Upper lobe of right lung (tissue), 1 donor: ENCODE data around the gene KCNJ6. TPM values are rescaled to one million over a fixed set of nuclear protein-coding genes. Genes with fewer than 3 reads are reported as not detected.

Experiments used
- ATAC-seq: fragments of 200-7000 bp; cut with Tn5 transposase; one replicate; pipeline ENCODE4 v1.9.1; 2020; ENCODE audit warnings: mild to moderate bottlenecking, moderate library complexity
- DNase-seq: peaks from one replicate; pipeline ENCODE4 v3.0.0-alpha.2; 2020
- H3K27ac ChIP-seq: fragments of 200-600 bp; one replicate; pipeline ENCODE4 v1.8.0; 2022
- H3K27me3 ChIP-seq: fragments of 200-600 bp; one replicate; pipeline ENCODE4 v1.8.0; 2022; ENCODE audit warnings: mild to moderate bottlenecking
- H3K36me3 ChIP-seq: fragments of 200-600 bp; one replicate; pipeline ENCODE4 v1.8.0; 2022
- H3K4me1 ChIP-seq: fragments of 200-600 bp; one replicate; pipeline ENCODE4 v1.8.0; 2022
- H3K4me3 ChIP-seq: fragments of 200-600 bp; one replicate; pipeline ENCODE4 v1.8.0; 2022; ENCODE audit warnings: mild to moderate bottlenecking
- H3K9me3 ChIP-seq: fragments of 200-600 bp; one replicate; pipeline ENCODE4 v1.8.0; 2022
- CTCF ChIP-seq: fragments of 200-600 bp; IDR thresholded peaks from one replicate; pipeline ENCODE4 v1.8.0; 2022; ENCODE audit warnings: antibody characterized with exemption
- intact Hi-C: fragments of 100-400 bp; cut with DNase I; formaldehyde crosslinking; loops from one replicate; pipeline ENCODE4 v1.11.0; 2022
- total RNA-seq: library from RNA; stranded (reverse); fragmentation: NEBNext Ultra II Directional; extraction: Animal tissue kit (Norgen Biotek cat#: 25700); gene quantifications from one replicate; pipeline ENCODE4 v1.2.1, GENCODE V29; 2021
- donor health status: DM: no; HTN: yes; CAD: no; lungs with severe emphysema.

Gene KCNJ6
- total RNA-seq, 1 donor from 2014 or later = 0.06 TPM

GRCh38 chr21:37888659-37889058, 27.6 kb downstream of the KCNJ6 start:
- Histone ChIP-seq H3K36me3 (no peaks in the 10 kb centered on the region), H3K4me1 (no peaks in the 10 kb centered on the region), H3K27ac (no peak overlapping the region), H3K9me3 (no peaks in the 10 kb centered on the region), H3K27me3 (no peaks in the 10 kb centered on the region), H3K4me3 (no peak overlapping the region)
- ATAC-seq (no peak), DNase-seq (no peak)
- no peak for TF ChIP-seq CTCF
- intact Hi-C loops = no loop called here

- Histone ChIP-seq H3K4me1 (no peaks in the 10 kb centered on the region), H3K9me3 (no peaks in the 10 kb centered on the region), H3K27ac (no peak overlapping the region), H3K27me3 (no peaks in the 10 kb centered on the region), H3K4me3 (no peak overlapping the region), H3K36me3 (no peaks in the 10 kb centered on the region)
- DNase-seq (no peak), ATAC-seq (no peak)
- no peak for TF ChIP-seq CTCF
- intact Hi-C loops = no loop called here
Measured at GRCh38 chr21:37886726-37887299, 29.4 kb downstream of the KCNJ6 start.

- ATAC-seq (no peak), DNase-seq (no peak)
- H3K4me3 ChIP-seq = no peak overlapping the region
- no peaks in the 10 kb centered on the region for H3K36me3 ChIP-seq
- H3K4me1 ChIP-seq = no peaks in the 10 kb centered on the region
- H3K9me3 ChIP-seq = no peaks in the 10 kb centered on the region
- no peak for TF ChIP-seq CTCF
- no peak overlapping the region for H3K27ac ChIP-seq
- intact Hi-C loops = no loop called here
- H3K27me3 ChIP-seq = no peaks in the 10 kb centered on the region
Measured at GRCh38 chr21:37886120-37886519, 30.1 kb downstream of the KCNJ6 start.

GRCh38 chr21:37878946-37879660, 37.2 kb downstream of the KCNJ6 start:
- Histone ChIP-seq H3K36me3 (no peaks in the 10 kb centered on the region), H3K27me3 (no peaks in the 10 kb centered on the region), H3K9me3 (no peaks in the 10 kb centered on the region), H3K27ac (no peak overlapping the region), H3K4me1 (no peaks in the 10 kb centered on the region), H3K4me3 (no peak overlapping the region)
- DNase-seq (no peak), ATAC-seq (no peak)
- no peak for TF ChIP-seq CTCF
- intact Hi-C loops = no loop called here

GRCh38 chr21:37877888-37878684, 38.2 kb downstream of the KCNJ6 start:
- intact Hi-C loops = no loop called here
- no peak for DNase-seq
- Histone ChIP-seq H3K27me3 (no peaks in the 10 kb centered on the region), H3K27ac (no peak overlapping the region), H3K4me1 (no peaks in the 10 kb centered on the region), H3K36me3 (no peaks in the 10 kb centered on the region), H3K9me3 (no peaks in the 10 kb centered on the region), H3K4me3 (no peak overlapping the region)
- no peak for TF ChIP-seq CTCF
- no peak for ATAC-seq
